H7 (cell line): Measurements from ENCODE around the gene KCTD15. TPM values are rescaled to one million over a fixed set of nuclear protein-coding genes. Genes with fewer than 3 reads are reported as not detected.

Experiments
- DNase-seq: peaks from one replicate; pipeline ENCODE4 v3.0.0; 2012
- H3K27me3 ChIP-seq: 2 replicates; pipeline ENCODE4 v1.6.0; 2011; ENCODE audit warnings: mild to moderate bottlenecking, low read length; ENCODE audit not compliant: control insufficient read depth, insufficient read depth
- H3K36me3 ChIP-seq: replicated peaks from 2 replicates; pipeline ENCODE4 v1.5.1; 2011; ENCODE audit warnings: low read length; ENCODE audit not compliant: control insufficient read depth, insufficient read depth
- H3K4me3 ChIP-seq: 2 replicates; pipeline ENCODE4 v1.5.1; 2011; ENCODE audit warnings: low read depth, mild to moderate bottlenecking, control low read depth, low read length, moderate library complexity; ENCODE audit not compliant: insufficient read depth
- total RNA-seq: library from RNA; depleted of rRNA; stranded (reverse); fragments of >200 nt; shearing (Covaris generic); gene quantifications from 2 replicates; pipeline ENCODE4 v1.2.3, GENCODE V29; 2014

Gene KCTD15
- total RNA-seq, 1 experiment from 2014 or later, result 47.4 TPM

- DNase-seq, result no peak
- Histone ChIP-seq H3K36me3 (no peaks in the 10 kb centered on the region; the same call in 1 of the 2 replicates), H3K27me3 (no peaks in the 10 kb centered on the region), H3K4me3 (no peak overlapping the region)
These were observed 18.9 kb upstream of the KCTD15 start for GRCh38 chr19:33777753-33778088.

DNA sequence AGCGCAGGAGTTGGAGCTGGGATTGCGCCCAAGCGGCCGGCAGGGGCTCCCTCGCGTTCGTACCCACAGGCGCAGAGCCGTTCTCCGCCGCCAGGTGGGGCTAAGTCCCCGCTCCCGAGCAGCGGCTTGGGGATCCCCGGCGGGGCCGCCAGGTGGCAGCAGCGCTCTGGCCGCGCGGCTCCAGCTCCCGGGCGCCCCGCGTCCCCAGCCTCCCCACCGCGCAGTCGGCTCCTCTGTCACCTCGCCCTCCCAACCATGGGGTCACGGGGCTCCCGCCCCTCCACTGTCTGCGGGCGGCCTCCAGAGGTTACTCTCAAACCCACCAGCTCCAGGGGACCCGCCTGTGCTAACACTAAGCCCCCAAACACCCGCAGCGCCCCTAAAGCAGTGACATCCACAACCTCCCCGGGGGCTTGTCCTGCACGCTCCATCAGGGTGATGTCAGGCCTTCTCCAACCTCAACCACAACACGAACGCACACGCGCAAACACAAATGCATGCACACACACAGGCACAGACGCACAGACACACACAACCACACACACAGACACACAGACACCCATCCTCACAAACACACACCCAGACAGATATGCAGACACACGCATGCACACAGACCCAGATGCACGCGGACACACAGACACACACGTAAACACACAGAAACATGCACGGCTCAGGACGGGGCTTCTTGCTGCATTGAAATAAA is 18.4 kb upstream of the KCTD15 start:
- H3K36me3 ChIP-seq, result no peaks in the 10 kb centered on the region
- no peaks in the 10 kb centered on the region for H3K27me3 ChIP-seq
- DNase-seq, result peak; percentile 99
- H3K4me3 ChIP-seq, result no peak overlapping the region

- no peak for DNase-seq
- no peaks in the 10 kb centered on the region for H3K36me3 ChIP-seq
- H3K27me3 ChIP-seq, result no peaks in the 10 kb centered on the region
- H3K4me3 ChIP-seq, result no peak overlapping the region
These were observed 16.8 kb upstream of the KCTD15 start for GRCh38 chr19:33779849-33780248.

DNA sequence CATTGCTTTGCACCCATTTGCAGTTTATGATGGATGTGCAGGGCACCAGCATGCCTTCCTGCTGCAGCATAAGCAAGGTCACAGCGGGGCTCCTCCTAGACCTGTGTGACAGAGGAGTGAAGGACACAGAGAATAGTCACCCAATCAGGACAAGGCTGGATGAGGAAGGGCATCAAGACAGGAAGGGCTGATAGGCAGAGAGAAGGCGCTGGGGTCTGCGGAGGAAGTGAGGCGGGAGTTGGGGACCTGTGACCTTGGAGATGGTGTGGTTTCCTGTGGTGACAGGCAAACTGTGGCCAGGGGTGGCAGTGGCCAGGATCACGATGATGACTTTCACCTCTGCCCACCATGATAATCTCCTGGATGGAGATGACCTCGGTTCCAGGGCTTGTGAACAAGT is 16.4 kb upstream of the KCTD15 start:
- H3K36me3 ChIP-seq, result no peaks in the 10 kb centered on the region
- no peak overlapping the region for H3K4me3 ChIP-seq
- no peaks in the 10 kb centered on the region for H3K27me3 ChIP-seq
- no peak for DNase-seq

GRCh38 chr19:33780746-33781145 is 15.9 kb upstream of the KCTD15 start:
- no peaks in the 10 kb centered on the region for H3K36me3 ChIP-seq
- peak; percentile 51 for DNase-seq
- H3K4me3 ChIP-seq, result no peak overlapping the region
- no peaks in the 10 kb centered on the region for H3K27me3 ChIP-seq

GRCh38 chr19:33781415-33781935 is 15.2 kb upstream of the KCTD15 start:
- Histone ChIP-seq H3K27me3 (no peaks in the 10 kb centered on the region), H3K4me3 (no peak overlapping the region), H3K36me3 (no peaks in the 10 kb centered on the region)
- no peak for DNase-seq

DNA sequence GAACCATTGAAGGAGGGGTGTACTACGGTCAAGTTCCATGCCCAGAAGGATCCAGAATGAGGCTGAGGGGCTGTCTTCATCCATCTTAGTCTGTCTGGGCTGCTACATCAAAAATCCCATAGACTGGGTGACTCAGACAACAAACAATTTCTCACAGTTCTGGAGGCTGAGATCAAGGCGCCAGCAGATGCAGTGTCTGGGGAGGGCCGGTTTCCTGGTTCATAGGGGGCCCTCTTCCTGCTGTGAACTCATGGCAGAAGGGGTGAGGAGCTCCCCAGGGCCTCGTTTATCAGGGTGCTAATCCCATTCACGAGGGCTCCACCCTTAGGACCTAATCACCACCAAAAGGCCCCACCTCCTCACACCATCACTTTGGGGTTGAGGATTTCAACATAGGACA is 14.7 kb upstream of the KCTD15 start:
- H3K27me3 ChIP-seq, result no peaks in the 10 kb centered on the region
- H3K36me3 ChIP-seq, result no peaks in the 10 kb centered on the region
- H3K4me3 ChIP-seq, result no peak overlapping the region
- DNase-seq, result no peak

GRCh38 chr19:33784432-33784831 is 12.2 kb upstream of the KCTD15 start:
- DNase-seq, result no peak
- Histone ChIP-seq H3K27me3 (no peaks in the 10 kb centered on the region), H3K36me3 (no peaks in the 10 kb centered on the region), H3K4me3 (no peak overlapping the region)

- DNase-seq, result no peak
- H3K36me3 ChIP-seq, result no peaks in the 10 kb centered on the region
- no peaks in the 10 kb centered on the region for H3K27me3 ChIP-seq
- H3K4me3 ChIP-seq, result no peak overlapping the region
These were observed 10.9 kb upstream of the KCTD15 start for GRCh38 chr19:33785795-33786194.

GRCh38 chr19:33788676-33789075 is 8.0 kb upstream of the KCTD15 start:
- no peak overlapping the region for H3K4me3 ChIP-seq
- DNase-seq, result peak; percentile 43
- H3K27me3 ChIP-seq, result no peaks in the 10 kb centered on the region
- H3K36me3 ChIP-seq, result no peaks in the 10 kb centered on the region

- no peaks in the 10 kb centered on the region for H3K36me3 ChIP-seq
- H3K27me3 ChIP-seq, result no peaks in the 10 kb centered on the region
- H3K4me3 ChIP-seq, result no peak overlapping the region
- no peak for DNase-seq
These were observed 7.3 kb upstream of the KCTD15 start for GRCh38 chr19:33789344-33789743.

GRCh38 chr19:33794683-33795369 is 1.8 kb upstream of the KCTD15 start:
- DNase-seq, result peak; percentile 87
- Histone ChIP-seq H3K36me3 (peaks cover 1% of the 10 kb centered on the region; the same call in 1 of the 2 replicates), H3K27me3 (no peaks in the 10 kb centered on the region), H3K4me3 (peak overlapping the region; percentile 87)

DNA sequence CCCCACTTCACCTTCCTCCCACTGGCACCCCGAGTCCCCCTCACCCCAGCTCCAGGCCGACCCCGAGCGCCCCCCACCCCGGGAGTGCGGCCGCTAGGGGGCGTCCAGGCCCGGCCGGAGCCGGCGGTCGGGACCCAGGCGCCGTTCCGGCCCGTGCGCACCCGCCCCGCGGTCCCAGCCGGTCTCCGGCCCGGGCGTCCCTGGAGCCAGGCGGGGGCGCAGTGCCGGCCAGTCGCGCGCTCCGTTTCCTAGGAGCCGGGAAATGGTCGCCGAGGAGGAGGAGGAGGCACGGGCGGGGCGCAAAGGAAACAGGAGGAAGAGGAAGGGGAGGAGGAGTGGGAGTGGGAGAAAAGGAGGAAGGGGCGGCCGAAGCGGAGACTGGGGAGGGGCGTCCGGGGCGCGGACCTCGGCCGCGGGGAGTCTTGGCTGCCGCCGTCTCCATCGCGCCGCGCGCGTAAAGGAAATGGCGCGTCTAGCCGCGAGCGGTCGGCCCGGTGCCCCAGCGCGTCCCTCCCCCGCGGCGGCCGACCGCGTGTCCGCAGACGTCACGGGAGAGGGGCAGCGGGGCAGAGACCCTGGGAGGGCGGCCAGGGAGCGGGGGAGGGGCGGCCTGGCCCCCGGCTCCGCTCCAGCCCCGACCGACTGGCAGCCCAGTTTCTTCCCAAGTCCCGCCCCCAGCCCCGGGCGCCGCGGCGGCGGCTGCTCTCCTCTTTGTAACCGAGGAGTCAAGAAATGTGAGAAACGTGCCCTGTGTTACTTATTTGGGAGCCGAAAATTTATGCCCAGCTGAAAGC is 1.1 kb upstream of the KCTD15 start:
- no peaks in the 10 kb centered on the region for H3K27me3 ChIP-seq
- peak; percentile 99 for DNase-seq
- peak overlapping the region; percentile 87 for H3K4me3 ChIP-seq
- H3K36me3 ChIP-seq, result peaks cover 3% of the 10 kb centered on the region

- Histone ChIP-seq H3K4me3 (peak overlapping the region; percentile 87), H3K36me3 (peaks cover 5% of the 10 kb centered on the region), H3K27me3 (no peaks in the 10 kb centered on the region)
- peak; percentile 94 for DNase-seq
These were observed 1.4 kb downstream of the KCTD15 start for GRCh38 chr19:33797802-33798671.
